Measurements from ENCODE around the gene DENND1C. TPM values are rescaled to one million over a fixed set of nuclear protein-coding genes. Genes with fewer than 3 reads are reported as not detected.

DENND1C gene
- total and polyA plus RNA-seq, 2 experiments from 2014 or later, result 3.1 to 6.1 TPM

DNA sequence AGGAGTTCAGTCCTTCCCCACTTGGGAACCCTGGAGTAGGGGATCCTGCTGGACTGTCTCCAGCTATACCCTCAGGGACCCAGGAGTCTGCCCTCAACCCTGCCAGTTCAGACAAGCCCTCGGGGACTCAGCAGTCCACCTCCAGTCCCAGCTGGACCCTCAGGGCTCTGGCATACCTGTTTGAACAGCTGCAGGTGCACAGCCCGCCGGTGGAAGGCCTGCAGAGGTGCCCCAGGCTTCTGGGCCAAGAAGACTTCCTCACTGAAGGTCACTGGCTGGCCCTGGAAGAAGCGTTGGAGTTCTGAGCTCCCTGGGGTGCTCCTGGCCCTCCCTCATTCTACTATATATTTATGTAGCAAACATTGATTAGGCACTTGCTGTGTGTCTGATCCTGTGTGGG lies 8.9 kb downstream of the DENND1C start:
- Mint-ChIP-seq H3K27me3 (ENCODE audit: insufficient read depth, low read depth, poor library complexity) (peaks cover 12% of the 10 kb centered on the region), H3K36me3 (ENCODE audit: low read depth) (peaks cover 4% of the 10 kb centered on the region; the same call in 1 of the 3 replicates), H3K4me3 (no peak overlapping the region), H3K4me1 (peaks cover 10% of the 10 kb centered on the region; the same call in 2 of the 3 replicates), H3K9me3 (no peaks in the 10 kb centered on the region), H3K27ac (no peak overlapping the region)
- Histone ChIP-seq H3K27ac (ENCODE audit: low read depth) (no peak overlapping the region), H2AFZ (no peak overlapping the region), H3K4me2 (no peak overlapping the region), H3K9me2 (ENCODE audit: insufficient read depth) (no peaks in the 10 kb centered on the region), H3K4me1 (ENCODE audit: insufficient read depth) (no peaks in the 10 kb centered on the region; the same call in 1 of the 2 replicates), H3K79me2 (replicated peaks; ENCODE audit: insufficient read depth) (no peaks in the 10 kb centered on the region), H3K4me3 (no peak overlapping the region), H3F3A (replicated peaks; ENCODE audit: low read depth) (no peaks in the 10 kb centered on the region), H4K20me1 (replicated peaks; ENCODE audit: insufficient read depth) (no peaks in the 10 kb centered on the region), H3K27me3 (ENCODE audit: insufficient read depth) (peaks cover 14% of the 10 kb centered on the region), H3K36me3 (ENCODE audit: insufficient read depth) (no peaks in the 10 kb centered on the region)
- no peak for ATAC-seq
- no peak for DNase-seq (ENCODE audit: low spot score)
- TF ChIP-seq EZH2phosphoT487 (IDR thresholded peaks at IDR 0.05; ENCODE audit: unreplicated experiment) (no peak), EZH2 (IDR thresholded peaks at IDR 0.05; ENCODE audit: low read depth, unreplicated experiment) (no peak)
- TF ChIP-seq, protein P1, sequence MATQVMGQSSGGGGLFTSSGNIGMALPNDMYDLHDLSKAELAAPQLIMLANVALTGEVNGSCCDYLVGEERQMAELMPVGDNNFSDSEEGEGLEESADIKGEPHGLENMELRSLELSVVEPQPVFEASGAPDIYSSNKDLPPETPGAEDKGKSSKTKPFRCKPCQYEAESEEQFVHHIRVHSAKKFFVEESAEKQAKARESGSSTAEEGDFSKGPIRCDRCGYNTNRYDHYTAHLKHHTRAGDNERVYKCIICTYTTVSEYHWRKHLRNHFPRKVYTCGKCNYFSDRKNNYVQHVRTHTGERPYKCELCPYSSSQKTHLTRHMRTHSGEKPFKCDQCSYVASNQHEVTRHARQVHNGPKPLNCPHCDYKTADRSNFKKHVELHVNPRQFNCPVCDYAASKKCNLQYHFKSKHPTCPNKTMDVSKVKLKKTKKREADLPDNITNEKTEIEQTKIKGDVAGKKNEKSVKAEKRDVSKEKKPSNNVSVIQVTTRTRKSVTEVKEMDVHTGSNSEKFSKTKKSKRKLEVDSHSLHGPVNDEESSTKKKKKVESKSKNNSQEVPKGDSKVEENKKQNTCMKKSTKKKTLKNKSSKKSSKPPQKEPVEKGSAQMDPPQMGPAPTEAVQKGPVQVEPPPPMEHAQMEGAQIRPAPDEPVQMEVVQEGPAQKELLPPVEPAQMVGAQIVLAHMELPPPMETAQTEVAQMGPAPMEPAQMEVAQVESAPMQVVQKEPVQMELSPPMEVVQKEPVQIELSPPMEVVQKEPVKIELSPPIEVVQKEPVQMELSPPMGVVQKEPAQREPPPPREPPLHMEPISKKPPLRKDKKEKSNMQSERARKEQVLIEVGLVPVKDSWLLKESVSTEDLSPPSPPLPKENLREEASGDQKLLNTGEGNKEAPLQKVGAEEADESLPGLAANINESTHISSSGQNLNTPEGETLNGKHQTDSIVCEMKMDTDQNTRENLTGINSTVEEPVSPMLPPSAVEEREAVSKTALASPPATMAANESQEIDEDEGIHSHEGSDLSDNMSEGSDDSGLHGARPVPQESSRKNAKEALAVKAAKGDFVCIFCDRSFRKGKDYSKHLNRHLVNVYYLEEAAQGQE (IDR thresholded peaks at IDR 0.05; ENCODE audit: unreplicated experiment), result no peak
- TF ChIP-seq, protein P2, sequence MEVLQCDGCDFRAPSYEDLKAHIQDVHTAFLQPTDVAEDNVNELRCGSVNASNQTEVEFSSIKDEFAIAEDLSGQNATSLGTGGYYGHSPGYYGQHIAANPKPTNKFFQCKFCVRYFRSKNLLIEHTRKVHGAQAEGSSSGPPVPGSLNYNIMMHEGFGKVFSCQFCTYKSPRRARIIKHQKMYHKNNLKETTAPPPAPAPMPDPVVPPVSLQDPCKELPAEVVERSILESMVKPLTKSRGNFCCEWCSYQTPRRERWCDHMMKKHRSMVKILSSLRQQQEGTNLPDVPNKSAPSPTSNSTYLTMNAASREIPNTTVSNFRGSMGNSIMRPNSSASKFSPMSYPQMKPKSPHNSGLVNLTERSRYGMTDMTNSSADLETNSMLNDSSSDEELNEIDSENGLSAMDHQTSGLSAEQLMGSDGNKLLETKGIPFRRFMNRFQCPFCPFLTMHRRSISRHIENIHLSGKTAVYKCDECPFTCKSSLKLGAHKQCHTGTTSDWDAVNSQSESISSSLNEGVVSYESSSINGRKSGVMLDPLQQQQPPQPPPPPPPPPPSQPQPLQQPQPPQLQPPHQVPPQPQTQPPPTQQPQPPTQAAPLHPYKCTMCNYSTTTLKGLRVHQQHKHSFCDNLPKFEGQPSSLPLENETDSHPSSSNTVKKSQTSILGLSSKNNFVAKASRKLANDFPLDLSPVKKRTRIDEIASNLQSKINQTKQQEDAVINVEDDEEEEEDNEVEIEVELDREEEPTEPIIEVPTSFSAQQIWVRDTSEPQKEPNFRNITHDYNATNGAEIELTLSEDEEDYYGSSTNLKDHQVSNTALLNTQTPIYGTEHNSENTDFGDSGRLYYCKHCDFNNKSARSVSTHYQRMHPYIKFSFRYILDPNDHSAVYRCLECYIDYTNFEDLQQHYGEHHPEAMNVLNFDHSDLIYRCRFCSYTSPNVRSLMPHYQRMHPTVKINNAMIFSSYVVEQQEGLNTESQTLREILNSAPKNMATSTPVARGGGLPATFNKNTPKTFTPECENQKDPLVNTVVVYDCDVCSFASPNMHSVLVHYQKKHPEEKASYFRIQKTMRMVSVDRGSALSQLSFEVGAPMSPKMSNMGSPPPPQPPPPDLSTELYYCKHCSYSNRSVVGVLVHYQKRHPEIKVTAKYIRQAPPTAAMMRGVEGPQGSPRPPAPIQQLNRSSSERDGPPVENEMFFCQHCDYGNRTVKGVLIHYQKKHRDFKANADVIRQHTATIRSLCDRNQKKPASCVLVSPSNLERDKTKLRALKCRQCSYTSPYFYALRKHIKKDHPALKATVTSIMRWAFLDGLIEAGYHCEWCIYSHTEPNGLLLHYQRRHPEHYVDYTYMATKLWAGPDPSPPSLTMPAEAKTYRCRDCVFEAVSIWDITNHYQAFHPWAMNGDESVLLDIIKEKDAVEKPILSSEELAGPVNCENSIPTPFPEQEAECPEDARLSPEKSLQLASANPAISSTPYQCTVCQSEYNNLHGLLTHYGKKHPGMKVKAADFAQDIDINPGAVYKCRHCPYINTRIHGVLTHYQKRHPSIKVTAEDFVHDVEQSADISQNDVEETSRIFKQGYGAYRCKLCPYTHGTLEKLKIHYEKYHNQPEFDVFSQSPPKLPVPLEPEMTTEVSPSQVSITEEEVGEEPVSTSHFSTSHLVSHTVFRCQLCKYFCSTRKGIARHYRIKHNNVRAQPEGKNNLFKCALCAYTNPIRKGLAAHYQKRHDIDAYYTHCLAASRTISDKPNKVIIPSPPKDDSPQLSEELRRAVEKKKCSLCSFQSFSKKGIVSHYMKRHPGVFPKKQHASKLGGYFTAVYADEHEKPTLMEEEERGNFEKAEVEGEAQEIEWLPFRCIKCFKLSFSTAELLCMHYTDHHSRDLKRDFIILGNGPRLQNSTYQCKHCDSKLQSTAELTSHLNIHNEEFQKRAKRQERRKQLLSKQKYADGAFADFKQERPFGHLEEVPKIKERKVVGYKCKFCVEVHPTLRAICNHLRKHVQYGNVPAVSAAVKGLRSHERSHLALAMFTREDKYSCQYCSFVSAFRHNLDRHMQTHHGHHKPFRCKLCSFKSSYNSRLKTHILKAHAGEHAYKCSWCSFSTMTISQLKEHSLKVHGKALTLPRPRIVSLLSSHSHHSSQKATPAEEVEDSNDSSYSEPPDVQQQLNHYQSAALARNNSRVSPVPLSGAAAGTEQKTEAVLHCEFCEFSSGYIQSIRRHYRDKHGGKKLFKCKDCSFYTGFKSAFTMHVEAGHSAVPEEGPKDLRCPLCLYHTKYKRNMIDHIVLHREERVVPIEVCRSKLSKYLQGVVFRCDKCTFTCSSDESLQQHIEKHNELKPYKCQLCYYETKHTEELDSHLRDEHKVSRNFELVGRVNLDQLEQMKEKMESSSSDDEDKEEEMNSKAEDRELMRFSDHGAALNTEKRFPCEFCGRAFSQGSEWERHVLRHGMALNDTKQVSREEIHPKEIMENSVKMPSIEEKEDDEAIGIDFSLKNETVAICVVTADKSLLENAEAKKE (CRISPR knock-in tag; IDR thresholded peaks at IDR 0.05), result no peak
- TF ChIP-seq, protein P3, sequence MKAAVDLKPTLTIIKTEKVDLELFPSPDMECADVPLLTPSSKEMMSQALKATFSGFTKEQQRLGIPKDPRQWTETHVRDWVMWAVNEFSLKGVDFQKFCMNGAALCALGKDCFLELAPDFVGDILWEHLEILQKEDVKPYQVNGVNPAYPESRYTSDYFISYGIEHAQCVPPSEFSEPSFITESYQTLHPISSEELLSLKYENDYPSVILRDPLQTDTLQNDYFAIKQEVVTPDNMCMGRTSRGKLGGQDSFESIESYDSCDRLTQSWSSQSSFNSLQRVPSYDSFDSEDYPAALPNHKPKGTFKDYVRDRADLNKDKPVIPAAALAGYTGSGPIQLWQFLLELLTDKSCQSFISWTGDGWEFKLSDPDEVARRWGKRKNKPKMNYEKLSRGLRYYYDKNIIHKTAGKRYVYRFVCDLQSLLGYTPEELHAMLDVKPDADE (IDR thresholded peaks at IDR 0.05), result no peak
